ENCODE data around the gene RELA.

GRCh38 chr11:65663639-65664200 is 1.0 kb upstream of the RELA start:
- TF ChIP-seq CTCF (IDR thresholded peaks at IDR 0.05): no peak
- TF ChIP-seq POLR2A (IDR thresholded peaks at IDR 0.05): no peak
- TF ChIP-seq EP300 (IDR thresholded peaks at IDR 0.05): no peak

All from upper lobe of left lung (tissue), 4 donors.